Measurements from ENCODE around the gene TRIM62.
"Not testable (repeated sequence)": the region's sequence is repeated elsewhere in the genome, so short reads cannot be mapped to it uniquely, and the experiment has no call there.

TRIM62 gene

GRCh38 chr1:33130297-33130696 lies 51.5 kb downstream of the TRIM62 start:
- DNase-seq = no peak

GRCh38 chr1:33128781-33129180 lies 53.1 kb downstream of the TRIM62 start:
- no peak for DNase-seq

- peak; percentile 99 for DNase-seq
These were observed 54.6 kb downstream of the TRIM62 start for GRCh38 chr1:33127001-33127823.

- no peak for DNase-seq
These were observed 55.3 kb downstream of the TRIM62 start for GRCh38 chr1:33126411-33127000.

GRCh38 chr1:33124647-33125046 lies 57.2 kb downstream of the TRIM62 start:
- DNase-seq = not testable (repeated sequence)

GRCh38 chr1:33123266-33123665 lies 58.6 kb downstream of the TRIM62 start:
- DNase-seq = no peak

- no peak for DNase-seq
These were observed 59.2 kb downstream of the TRIM62 start for GRCh38 chr1:33122483-33123178.

GRCh38 chr1:33121728-33122127 lies 60.1 kb downstream of the TRIM62 start:
- DNase-seq = no peak

- no peak for DNase-seq
These were observed 61.2 kb downstream of the TRIM62 start for GRCh38 chr1:33120436-33121231.

GRCh38 chr1:33119532-33120217 lies 62.2 kb downstream of the TRIM62 start:
- DNase-seq = no peak

GRCh38 chr1:33119050-33119449 lies 62.8 kb downstream of the TRIM62 start:
- DNase-seq = no peak

- no peak for DNase-seq
These were observed 63.6 kb downstream of the TRIM62 start for GRCh38 chr1:33118274-33118673.

GRCh38 chr1:33117440-33118085 lies 64.3 kb downstream of the TRIM62 start:
- DNase-seq = no peak

GRCh38 chr1:33111965-33112364 lies 69.9 kb downstream of the TRIM62 start:
- no peak for DNase-seq

GRCh38 chr1:33110477-33110876 lies 71.4 kb downstream of the TRIM62 start:
- DNase-seq = no peak

GRCh38 chr1:33100119-33100415 lies 81.8 kb downstream of the TRIM62 start:
- DNase-seq = not testable (repeated sequence)

GRCh38 chr1:33099290-33100118 lies 82.3 kb downstream of the TRIM62 start:
- peak; percentile 62 for DNase-seq

GRCh38 chr1:33098371-33098770 lies 83.5 kb downstream of the TRIM62 start:
- DNase-seq = no peak

- DNase-seq = no peak
These were observed 84.1 kb downstream of the TRIM62 start for GRCh38 chr1:33097762-33098161.

GRCh38 chr1:33097137-33097611 lies 84.7 kb downstream of the TRIM62 start:
- DNase-seq = no peak

All from activated naive CD4-positive, alpha-beta T cell treated with anti-CD3 and anti-CD28 coated beads, Interleukin-2, amount 50 U/mL, for 16 hours (primary cell).